DMS79 treated with DMSO at 0.1 percent for 48 hours (cell line): Measurements from ENCODE around the gene DYNC1I1.

Experiments
- DNase-seq: peaks from one replicate; lab custom pipeline; 2025; lab: John Stamatoyannopoulos, UW

DYNC1I1 gene

GRCh38 chr7:96021568-96021967 lies 249.2 kb downstream of the DYNC1I1 start:
- DNase-seq: no peak

- DNase-seq: no peak
Measured at GRCh38 chr7:96023387-96023786, 251.0 kb downstream of the DYNC1I1 start.

- DNase-seq: no peak
Measured at GRCh38 chr7:96026010-96026409, 253.7 kb downstream of the DYNC1I1 start.

GRCh38 chr7:96026611-96027010 lies 254.3 kb downstream of the DYNC1I1 start:
- no peak for DNase-seq

GRCh38 chr7:96028729-96029128 lies 256.4 kb downstream of the DYNC1I1 start:
- DNase-seq: no peak

- no peak for DNase-seq
Measured at GRCh38 chr7:96033009-96033598, 260.8 kb downstream of the DYNC1I1 start.

GRCh38 chr7:96034940-96035727 lies 262.8 kb downstream of the DYNC1I1 start:
- peak; percentile 96 for DNase-seq

GRCh38 chr7:96040250-96040772 lies 268.0 kb downstream of the DYNC1I1 start:
- no peak for DNase-seq

- DNase-seq: no peak
Measured at GRCh38 chr7:96041171-96041570, 268.8 kb downstream of the DYNC1I1 start.

GRCh38 chr7:96045181-96045580 lies 272.8 kb downstream of the DYNC1I1 start:
- no peak for DNase-seq

- no peak for DNase-seq
Measured at GRCh38 chr7:96045919-96046318, 273.6 kb downstream of the DYNC1I1 start.

GRCh38 chr7:96052289-96052688 lies 279.9 kb downstream of the DYNC1I1 start:
- no peak for DNase-seq

GRCh38 chr7:96052860-96053470 lies 280.6 kb downstream of the DYNC1I1 start:
- peak; percentile 30 for DNase-seq

- DNase-seq: no peak
Measured at GRCh38 chr7:96055717-96056116, 283.4 kb downstream of the DYNC1I1 start.

- peak; percentile 98 for DNase-seq
Measured at GRCh38 chr7:96059075-96059474, 286.7 kb downstream of the DYNC1I1 start.

- no peak for DNase-seq
Measured at GRCh38 chr7:96061009-96061408, 288.7 kb downstream of the DYNC1I1 start.

GRCh38 chr7:96061844-96062243 lies 289.5 kb downstream of the DYNC1I1 start:
- peak; percentile 89 for DNase-seq

GRCh38 chr7:96067321-96067720 lies 295.0 kb downstream of the DYNC1I1 start:
- no peak for DNase-seq

- no peak for DNase-seq
Measured at GRCh38 chr7:96069401-96069800, 297.0 kb downstream of the DYNC1I1 start.

- no peak for DNase-seq
Measured at GRCh38 chr7:96074871-96075270, 302.5 kb downstream of the DYNC1I1 start.

GRCh38 chr7:96075510-96076349 lies 303.4 kb downstream of the DYNC1I1 start:
- DNase-seq: peak; percentile 78

GRCh38 chr7:96076350-96076707 lies 304.0 kb downstream of the DYNC1I1 start:
- peak; percentile 59 for DNase-seq
